GM19452 (cell line): ENCODE measurements around the gene RXRA.

Source experiments
- ATAC-seq: cut with Tn5 transposase; IDR thresholded peaks from one replicate; pipeline ENCODE4 v1.9.1; 2021; ENCODE audit not compliant: unreplicated experiment

RXRA gene

GRCh38 chr9:134395737-134396257 lies 69.5 kb downstream of the RXRA start:
- no peak for ATAC-seq

GRCh38 chr9:134396258-134396742 lies 70.0 kb downstream of the RXRA start:
- ATAC-seq, result peak; percentile 35

- ATAC-seq, result no peak
Measured at GRCh38 chr9:134396825-134397224, 70.6 kb downstream of the RXRA start.

GRCh38 chr9:134398756-134399155 lies 72.5 kb downstream of the RXRA start:
- ATAC-seq, result no peak

GRCh38 chr9:134399435-134400056 lies 73.3 kb downstream of the RXRA start:
- no peak for ATAC-seq

- ATAC-seq, result no peak
Measured at GRCh38 chr9:134400283-134400682, 74.0 kb downstream of the RXRA start.

- ATAC-seq, result no peak
Measured at GRCh38 chr9:134401391-134401790, 75.1 kb downstream of the RXRA start.

- no peak for ATAC-seq
Measured at GRCh38 chr9:134402182-134402581, 75.9 kb downstream of the RXRA start.

GRCh38 chr9:134403292-134403681 lies 77.0 kb downstream of the RXRA start:
- ATAC-seq, result no peak

GRCh38 chr9:134403682-134404301 lies 77.5 kb downstream of the RXRA start:
- no peak for ATAC-seq

GRCh38 chr9:134404376-134405358 lies 78.4 kb downstream of the RXRA start:
- no peak for ATAC-seq

- ATAC-seq, result no peak
Measured at GRCh38 chr9:134405527-134405926, 79.3 kb downstream of the RXRA start.

- ATAC-seq, result no peak
Measured at GRCh38 chr9:134406366-134407120, 80.3 kb downstream of the RXRA start.

- peak; percentile 82 for ATAC-seq
Measured at GRCh38 chr9:134407121-134407779, 81.0 kb downstream of the RXRA start.

- ATAC-seq, result no peak
Measured at GRCh38 chr9:134408389-134408788, 82.1 kb downstream of the RXRA start.

GRCh38 chr9:134408939-134409737 lies 82.9 kb downstream of the RXRA start:
- ATAC-seq, result no peak

GRCh38 chr9:134410071-134410834 lies 84.0 kb downstream of the RXRA start:
- no peak for ATAC-seq

GRCh38 chr9:134410835-134411217 lies 84.6 kb downstream of the RXRA start:
- ATAC-seq, result no peak
